IMR-90 (cell line): Measurements from ENCODE around the gene URM1. TPM values are rescaled to one million over a fixed set of nuclear protein-coding genes. Genes with fewer than 3 reads are reported as not detected.

Experiments
- ATAC-seq: fragments of 200-7000 bp; cut with Tn5 transposase; 2 replicates; pipeline ENCODE4 v1.9.1; 2020; ENCODE audit warnings: low read depth, mild to moderate bottlenecking, moderate library complexity
- BruUV-seq: library from RNA; stranded (reverse); fragments of 400-500 nt; replicated peaks from 2 replicates; lab custom pipeline; 2021; lab: Mats Ljungman, UMichigan
- CTCF ChIA-PET: fragments of 300-600 bp; formaldehyde crosslinking; extraction: SDS; loops from one replicate; lab custom pipeline; 2021; ENCODE audit warnings: antibody characterized with exemption; lab: Yijun Ruan, JAX
- POLR2A ChIA-PET: fragments of 300-600 bp; sonication (Branson Sonifier 250); formaldehyde crosslinking; loops from one replicate; lab custom pipeline; 2022; ENCODE audit warnings: antibody characterized with exemption; ENCODE audit not compliant: unreplicated experiment; lab: Charles Lee
- DNase-seq: peaks from one replicate; pipeline ENCODE4 v3.0.0; 2013
- H2AFZ ChIP-seq: replicated peaks from 2 replicates; pipeline ENCODE3; 2013; ENCODE audit warnings: low read length, mild to moderate bottlenecking; ENCODE audit not compliant: poor library complexity
- H2AK5ac ChIP-seq: 2 replicates; pipeline ENCODE4 v1.6.1; 2013; ENCODE audit warnings: low read depth, low read length, inconsistent platforms
- H2AK9ac ChIP-seq: replicated peaks from 2 replicates; pipeline ENCODE3; 2013; ENCODE audit warnings: mild to moderate bottlenecking, low read depth, low read length, moderate library complexity; ENCODE audit not compliant: poor library complexity
- H2BK120ac ChIP-seq: 2 replicates; pipeline ENCODE4 v1.6.1; 2013; ENCODE audit warnings: low read depth, low read length, inconsistent platforms
- H2BK15ac ChIP-seq: 3 replicates; pipeline ENCODE4 v1.6.1; 2013; ENCODE audit warnings: low read depth, low read length, inconsistent platforms
- H2BK20ac ChIP-seq: 2 replicates; pipeline ENCODE4 v1.6.1; 2013; ENCODE audit warnings: low read depth, mild to moderate bottlenecking, inconsistent platforms, low read length, moderate library complexity
- H2BK5ac ChIP-seq: 2 replicates; pipeline ENCODE4 v1.6.1; 2013; ENCODE audit warnings: mild to moderate bottlenecking, low read depth, low read length, inconsistent platforms; ENCODE audit not compliant: poor library complexity, severe bottlenecking
- H3K14ac ChIP-seq: replicated peaks from 2 replicates; pipeline ENCODE4 v1.6.1; 2013; ENCODE audit warnings: low read depth, low read length, inconsistent platforms
- H3K18ac ChIP-seq: 2 replicates; pipeline ENCODE4 v1.6.1; 2013; ENCODE audit warnings: low read depth, low read length, control low read depth
- H3K23ac ChIP-seq: 2 replicates; pipeline ENCODE4 v1.6.1; 2013; ENCODE audit warnings: low read depth, low read length, inconsistent platforms
- H3K27ac ChIP-seq: 2 replicates; pipeline ENCODE4 v1.5.1; 2013; ENCODE audit warnings: mild to moderate bottlenecking, control low read depth, low read length; ENCODE audit not compliant: insufficient read depth
- H3K27me3 ChIP-seq: 2 replicates; pipeline ENCODE4 v1.6.1; 2013; ENCODE audit warnings: low read length; ENCODE audit not compliant: control insufficient read depth, insufficient read depth
- H3K36me3 ChIP-seq: 2 replicates; pipeline ENCODE4 v1.6.1; 2013; ENCODE audit warnings: low read length, mixed read lengths; ENCODE audit not compliant: control insufficient read depth, insufficient read depth
- H3K4ac ChIP-seq: 2 replicates; pipeline ENCODE4 v1.6.1; 2013; ENCODE audit warnings: low read depth, low read length, inconsistent platforms
- H3K4me1 ChIP-seq: 2 replicates; pipeline ENCODE4 v1.6.1; 2013; ENCODE audit warnings: low read length, mixed read lengths; ENCODE audit not compliant: control insufficient read depth, insufficient read depth
- H3K4me2 ChIP-seq: 2 replicates; pipeline ENCODE4 v1.6.1; 2013; ENCODE audit warnings: low read depth, mild to moderate bottlenecking, control low read depth, low read length, moderate library complexity
- H3K4me3 ChIP-seq: 2 replicates; pipeline ENCODE4 v1.5.1; 2013; ENCODE audit warnings: low read depth, mild to moderate bottlenecking, control low read depth, low read length, moderate library complexity; ENCODE audit not compliant: insufficient read depth
- H3K56ac ChIP-seq: 2 replicates; pipeline ENCODE4 v1.6.1; 2013; ENCODE audit warnings: low read length, inconsistent platforms; ENCODE audit not compliant: insufficient read depth; ENCODE audit errors: extremely low read depth
- H3K79me1 ChIP-seq, 2 experiments: 2 replicates each; pipeline ENCODE4 v1.6.1; 2013; ENCODE audit warnings: low read length in 2 of 2, inconsistent platforms in 1 of 2, low read depth in 1 of 2
- H3K9ac ChIP-seq: 2 replicates; pipeline ENCODE4 v1.6.1; 2013; ENCODE audit warnings: low read depth, low read length, control low read depth
- H3K9me1 ChIP-seq: 2 replicates; pipeline ENCODE4 v1.6.1; 2013; ENCODE audit warnings: low read length, inconsistent platforms; ENCODE audit not compliant: insufficient read depth
- H3K9me3 ChIP-seq: 2 replicates; pipeline ENCODE4 v1.6.1; 2013; ENCODE audit warnings: low read length; ENCODE audit not compliant: control insufficient read depth, insufficient read depth
- H4K20me1 ChIP-seq: 2 replicates; pipeline ENCODE4 v1.6.1; 2013; ENCODE audit warnings: low read length, inconsistent platforms; ENCODE audit not compliant: insufficient read depth
- H4K5ac ChIP-seq: 2 replicates; pipeline ENCODE4 v1.6.1; 2013; ENCODE audit warnings: mild to moderate bottlenecking, low read depth, low read length, control low read depth
- H4K8ac ChIP-seq, 2 experiments: 2 replicates each; pipeline ENCODE4 v1.6.1; 2013; ENCODE audit warnings: low read depth in 2 of 2, low read length in 2 of 2, control low read depth in 1 of 2, inconsistent platforms in 1 of 2
- H4K91ac ChIP-seq: 2 replicates; pipeline ENCODE4 v1.6.1; 2013; ENCODE audit warnings: low read depth, low read length, inconsistent platforms; ENCODE audit not compliant: insufficient read depth
- BHLHE40 ChIP-seq: fragments of 150-350 bp; IDR thresholded peaks from 2 replicates; pipeline ENCODE4 v1.6.1; 2016; ENCODE audit warnings: mild to moderate bottlenecking, low read depth, low read length
- CEBPB ChIP-seq: IDR thresholded peaks from 2 replicates; pipeline ENCODE4 v1.6.1; 2012; ENCODE audit warnings: low read depth, low read length, improper control_type of control experiment
- ELK1 ChIP-seq: fragments of 150-350 bp; IDR thresholded peaks from 2 replicates; pipeline ENCODE4 v1.6.1; 2016; ENCODE audit warnings: low read depth, mild to moderate bottlenecking, low read length, moderate library complexity, borderline replicate concordance
- MAZ ChIP-seq: IDR thresholded peaks from 2 replicates; pipeline ENCODE4 v1.6.1; 2012; ENCODE audit warnings: low read depth, mild to moderate bottlenecking, low read length, improper control_type of control experiment, moderate library complexity, borderline replicate concordance
- MXI1 ChIP-seq: IDR thresholded peaks from 2 replicates; pipeline ENCODE4 v1.6.1; 2012; ENCODE audit warnings: low read depth, mild to moderate bottlenecking, low read length, moderate library complexity, borderline replicate concordance
- POLR2A ChIP-seq: IDR thresholded peaks from 2 replicates; pipeline ENCODE4 v1.6.1; 2012; ENCODE audit warnings: mild to moderate bottlenecking, low read depth, low read length
- RAD21 ChIP-seq: IDR thresholded peaks from 2 replicates; pipeline ENCODE4 v1.6.1; 2012; ENCODE audit warnings: low read length, improper control_type of control experiment
- RCOR1 ChIP-seq: IDR thresholded peaks from 2 replicates; pipeline ENCODE4 v1.6.1; 2012; ENCODE audit warnings: mild to moderate bottlenecking, low read length, improper control_type of control experiment; ENCODE audit not compliant: insufficient replicate concordance
- WGBS, 2 experiments: methylation state at CpG; one replicate each; pipeline versions ENCODE4 v1.1.5 to v1.1.7; 2013; ENCODE audit warnings: missing lambda C conversion rate in 2 of 2; ENCODE audit not compliant: insufficient read length in 1 of 2; ENCODE audit errors: extremely low coverage in 2 of 2; 5-methylcytosine and 5-hydroxymethylcytosine counted together
- dilution Hi-C: fragments of 300-500 bp; cut with HindIII; formaldehyde crosslinking; loops from one replicate; pipeline ENCODE4 v1.14.3; 2018; ENCODE audit warnings: low sequenced_read_pairs; ENCODE audit not compliant: unreplicated experiment
- in situ Hi-C: fragments of 300-500 bp; cut with MboI; formaldehyde crosslinking; loops from 3 replicates; pipeline ENCODE4 v1.14.3; 2019; ENCODE audit warnings: low sequenced_read_pairs, inconsistent platforms, mixed read lengths
- intact Hi-C: fragments of 100-400 bp; cut with micrococcal nuclease; formaldehyde crosslinking; loops from 2 replicates; pipeline ENCODE4 v1.10.0; 2022
- polyA plus RNA-seq, 3 experiments: library from polyadenylated mRNA; depleted of rRNA; stranded (reverse); fragments of >200 nt; gene quantifications; 2 replicates each; pipeline ENCODE4 v1.2.3, GENCODE V29; 2012; ENCODE audit warnings: low replicate concordance in 1 of 3
- total RNA-seq: library from RNA; depleted of rRNA; stranded (reverse); fragments of >200 nt; gene quantifications from 2 replicates; pipeline ENCODE4 v1.2.3, GENCODE V29; 2012
- TF ChIP-seq, protein P1 (sequence below): fragments of 150-350 bp; IDR thresholded peaks from 2 replicates; pipeline ENCODE4 v1.6.1; 2017; ENCODE audit warnings: mild to moderate bottlenecking, antibody characterized with exemption, low read length, low read depth

Gene URM1
- total and polyA plus RNA-seq, 2 of the 4 experiments (the other 2 are of a cell fraction): 33.2 to 66.9 TPM

GRCh38 chr9:128361296-128361985 lies 9.7 kb upstream of the URM1 start:
- WGBS, 2 experiments: 89% methylated on average over 3 of the region's 14 CpGs; no CpG with 5 or more reads in 1 of the 2 experiments
- intact Hi-C loops (no loop called here), in situ Hi-C loops (no loop called here), dilution Hi-C loops (no loop called here)
- H3K4ac ChIP-seq: peak overlapping the region; percentile 82
- TF ChIP-seq RCOR1: no peak
- TF ChIP-seq RAD21: no peak
- no peak for TF ChIP-seq POLR2A
- TF ChIP-seq ELK1: no peak
- no peak for TF ChIP-seq MXI1
- TF ChIP-seq MAZ: no peak
- TF ChIP-seq, protein P1, sequence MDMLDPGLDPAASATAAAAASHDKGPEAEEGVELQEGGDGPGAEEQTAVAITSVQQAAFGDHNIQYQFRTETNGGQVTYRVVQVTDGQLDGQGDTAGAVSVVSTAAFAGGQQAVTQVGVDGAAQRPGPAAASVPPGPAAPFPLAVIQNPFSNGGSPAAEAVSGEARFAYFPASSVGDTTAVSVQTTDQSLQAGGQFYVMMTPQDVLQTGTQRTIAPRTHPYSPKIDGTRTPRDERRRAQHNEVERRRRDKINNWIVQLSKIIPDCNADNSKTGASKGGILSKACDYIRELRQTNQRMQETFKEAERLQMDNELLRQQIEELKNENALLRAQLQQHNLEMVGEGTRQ: no peak
- TF ChIP-seq CEBPB: no peak
- TF ChIP-seq BHLHE40: no peak
- H3K79me1 ChIP-seq: no peaks in the 10 kb centered on the region; a peak in 1 of 4 replicates
- no peaks in the 10 kb centered on the region for H4K20me1 ChIP-seq
- peak overlapping the region; percentile 25; the same call in 1 of the 2 replicates for H3K23ac ChIP-seq
- H4K5ac ChIP-seq: peak overlapping the region; percentile 34
- H2AFZ ChIP-seq: peak overlapping the region; percentile 96
- CTCF ChIA-PET: interaction anchor here (0.5 to 1.7 kb wide), 6 partner anchors 20 to 77 kb away, joined by 3 to 8 read pairs (median 4); no protein-coding TSS in a partner anchor
- no peak overlapping the region for H3K56ac ChIP-seq
- H2BK15ac ChIP-seq: no peak overlapping the region
- no peak overlapping the region for H3K18ac ChIP-seq
- H4K91ac ChIP-seq: peak overlapping the region; percentile 36; the same call in 1 of the 2 replicates
- no TSS peak for BruUV-seq
- H2AK9ac ChIP-seq: peak overlapping the region; percentile 81
- H3K9me1 ChIP-seq: peaks cover 8% of the 10 kb centered on the region
- H3K14ac ChIP-seq: peak overlapping the region; percentile 32
- ATAC-seq (peak; percentile 35), DNase-seq (no peak)
- 0 out of 2 replicates have a peak, but pooled peaks cover 4% of the 10 kb centered on the region for H3K36me3 ChIP-seq
- H4K8ac ChIP-seq: peak overlapping the region; percentile 24 to 75; a peak in 3 of 4 replicates
- no peaks in the 10 kb centered on the region for H3K27me3 ChIP-seq
- peak overlapping the region; percentile 31 for H3K27ac ChIP-seq
- H3K9ac ChIP-seq: no peak overlapping the region
- no peak overlapping the region for H3K4me3 ChIP-seq
- H2AK5ac ChIP-seq: peak overlapping the region; percentile 84; the same call in 1 of the 2 replicates
- H3K4me1 ChIP-seq: peaks cover 10% of the 10 kb centered on the region; the same call in 1 of the 2 replicates
- POLR2A ChIA-PET: interaction anchor here (1.4 kb wide), 1 partner anchor 10 kb away, joined by 5 read pairs; the partner anchor contains the start of gene URM1
- H2BK120ac ChIP-seq: peak overlapping the region; percentile 53
- H2BK20ac ChIP-seq: no peak overlapping the region
- no peaks in the 10 kb centered on the region for H3K9me3 ChIP-seq
- H2BK5ac ChIP-seq: no peak overlapping the region
- peak overlapping the region; percentile 71; the same call in 1 of the 2 replicates for H3K4me2 ChIP-seq
